Activated T-helper 1 cell treated with Interleukin-2 at 50 U/mL for 16 hours (primary cell): ENCODE measurements around the gene PCP2.

Experiments used
- DNase-seq: peaks from one replicate; pipeline ENCODE4 v3.0.0-alpha.2; 2020; ENCODE audit warnings: low read depth

Gene PCP2

GRCh38 chr19:7633698-7634097 is at the start of gene PCP2:
PCP2 (minus strand) TSS chr19:7633719; CDS start chr19:7633457, 262 bp downstream.
- DNase-seq, result no peak

GRCh38 chr19:7682175-7682855 is 48.8 kb upstream of the PCP2 start:
- no peak for DNase-seq

- peak; percentile 62 for DNase-seq
These were observed 48.0 kb upstream of the PCP2 start for GRCh38 chr19:7681340-7682174.

- DNase-seq, result peak; percentile 86
These were observed 47.3 kb upstream of the PCP2 start, which contains the start of gene TRAPPC5 for GRCh38 chr19:7680606-7681339. TRAPPC5 (plus strand) TSS chr19:7680833; CDS start chr19:7682254, 1,421 bp downstream.

GRCh38 chr19:7679771-7680605 is 46.5 kb upstream of the PCP2 start:
- DNase-seq, result no peak

GRCh38 chr19:7678971-7679751 is 45.6 kb upstream of the PCP2 start:
- DNase-seq, result peak; percentile 49

GRCh38 chr19:7677669-7678311 is 44.3 kb upstream of the PCP2 start:
- DNase-seq, result no peak

GRCh38 chr19:7676854-7677253 is 43.3 kb upstream of the PCP2 start, which contains the start of gene MCEMP1:
MCEMP1 (plus strand) TSS chr19:7677090; CDS start chr19:7677121, 31 bp downstream.
- no peak for DNase-seq

- no peak for DNase-seq
These were observed 42.9 kb upstream of the PCP2 start for GRCh38 chr19:7676376-7676775.

- no peak for DNase-seq
These were observed 40.8 kb upstream of the PCP2 start for GRCh38 chr19:7674010-7675005.

GRCh38 chr19:7672522-7672921 is 39.0 kb upstream of the PCP2 start:
- DNase-seq, result no peak

- no peak for DNase-seq
These were observed 37.3 kb upstream of the PCP2 start for GRCh38 chr19:7670790-7671189.

- no peak for DNase-seq
These were observed 36.7 kb upstream of the PCP2 start for GRCh38 chr19:7670150-7670783.

GRCh38 chr19:7669641-7670040 is 36.1 kb upstream of the PCP2 start:
- DNase-seq, result no peak

GRCh38 chr19:7668842-7669241 is 35.3 kb upstream of the PCP2 start, which contains the start of gene RETN:
RETN (plus strand) TSS chr19:7669049; CDS start chr19:7669327, 278 bp downstream.
- DNase-seq, result no peak

- no peak for DNase-seq
These were observed 31.6 kb upstream of the PCP2 start for GRCh38 chr19:7665076-7665475.

- no peak for DNase-seq
These were observed 30.2 kb upstream of the PCP2 start for GRCh38 chr19:7663706-7664105.

GRCh38 chr19:7662657-7663056 is 29.1 kb upstream of the PCP2 start:
- DNase-seq, result no peak
